Caco-2 (cell line): ENCODE results near the gene LIPT1. TPM values are rescaled to one million over a fixed set of nuclear protein-coding genes. Genes with fewer than 3 reads are reported as not detected.

Experiments used
- BruUV-seq: library from RNA; stranded (reverse); fragments of 400-500 nt; replicated peaks from 2 replicates; lab custom pipeline; 2021; lab: Mats Ljungman, UMichigan
- CTCF ChIA-PET: fragments of 300-600 bp; sonication (Branson Sonifier 250); formaldehyde crosslinking; loops from one replicate; lab custom pipeline; 2022; ENCODE audit warnings: antibody characterized with exemption; lab: Charles Lee
- POLR2A ChIA-PET: fragments of 300-600 bp; sonication (Branson Sonifier 250); formaldehyde crosslinking; loops from one replicate; lab custom pipeline; 2022; ENCODE audit warnings: antibody characterized with exemption; lab: Charles Lee
- DNase-seq, 2 experiments: peaks; one replicate each; pipeline versions ENCODE4 v3.0.0 to v3.0.0-alpha.2; 2020 to 2022
- H3K27me3 ChIP-seq: replicated peaks from 2 replicates; pipeline ENCODE4 v1.6.0; 2011; ENCODE audit warnings: low read length; ENCODE audit not compliant: control insufficient read depth, insufficient read depth
- H3K36me3 ChIP-seq: 2 replicates; pipeline ENCODE4 v1.5.1; 2011; ENCODE audit warnings: low read length; ENCODE audit not compliant: control insufficient read depth, insufficient read depth
- H3K4me1 ChIP-seq: fragments of 250-450 bp; sonication (Bioruptor Pico); 2 replicates; pipeline ENCODE4 v1.5.1; 2020; ENCODE audit warnings: mild to moderate bottlenecking
- H3K4me3 ChIP-seq: 2 replicates; pipeline ENCODE4 v1.5.1; 2011; ENCODE audit warnings: low read depth, mild to moderate bottlenecking, control low read depth, low read length
- H3K9me3 ChIP-seq: fragments of 250-450 bp; sonication (Bioruptor Pico); 2 replicates; pipeline ENCODE4 v1.5.1; 2020; ENCODE audit warnings: mild to moderate bottlenecking, moderate library complexity
- H3K27ac Mint-ChIP-seq: one replicate; pipeline ENCODE4 v1.8.0; 2022; ENCODE audit warnings: mixed read lengths; ENCODE audit not compliant: unreplicated experiment
- H3K27me3 Mint-ChIP-seq: one replicate; pipeline ENCODE4 v1.8.0; 2022; ENCODE audit warnings: mixed read lengths; ENCODE audit not compliant: insufficient read depth, unreplicated experiment
- H3K36me3 Mint-ChIP-seq: one replicate; pipeline ENCODE4 v1.8.0; 2022; ENCODE audit warnings: mild to moderate bottlenecking, mixed read lengths; ENCODE audit not compliant: insufficient read depth, unreplicated experiment
- H3K4me1 Mint-ChIP-seq: one replicate; pipeline ENCODE4 v1.8.0; 2022; ENCODE audit warnings: low read depth, mixed read lengths; ENCODE audit not compliant: unreplicated experiment
- H3K4me3 Mint-ChIP-seq: one replicate; pipeline ENCODE4 v1.8.0; 2022; ENCODE audit warnings: mild to moderate bottlenecking, moderate library complexity, mixed read lengths; ENCODE audit not compliant: unreplicated experiment
- H3K9me3 Mint-ChIP-seq: one replicate; pipeline ENCODE4 v1.8.0; 2022; ENCODE audit warnings: mixed read lengths; ENCODE audit not compliant: unreplicated experiment
- intact Hi-C: fragments of 100-400 bp; cut with micrococcal nuclease; formaldehyde crosslinking; loops from one replicate; pipeline ENCODE4 v1.10.0; 2022; ENCODE audit not compliant: unreplicated experiment
- total RNA-seq: library from RNA; stranded (reverse); gene quantifications from 2 replicates; pipeline ENCODE4 v1.2.3, GENCODE V29; 2022
- TF ChIP-seq, protein P1 (sequence below), 2 experiments: fragments of 200-600 bp in 1 of 2; IDR thresholded peaks; 1 replicate in 1 of 2; 2 replicates in 1 of 2; pipeline versions ENCODE4 v1.5.1 to v1.8.0; 2011 to 2022; ENCODE audit warnings: antibody characterized with exemption in 1 of 2, control low read depth in 1 of 2, inconsistent platforms in 1 of 2, low read depth in 1 of 2, low read length in 1 of 2, mild to moderate bottlenecking in 1 of 2, moderate library complexity in 1 of 2; ENCODE audit not compliant: insufficient read depth in 1 of 2, severe bottlenecking in 1 of 2, unreplicated experiment in 1 of 2

LIPT1 gene
- total RNA-seq, 1 experiment from 2014 or later = 9.4 TPM

DNA sequence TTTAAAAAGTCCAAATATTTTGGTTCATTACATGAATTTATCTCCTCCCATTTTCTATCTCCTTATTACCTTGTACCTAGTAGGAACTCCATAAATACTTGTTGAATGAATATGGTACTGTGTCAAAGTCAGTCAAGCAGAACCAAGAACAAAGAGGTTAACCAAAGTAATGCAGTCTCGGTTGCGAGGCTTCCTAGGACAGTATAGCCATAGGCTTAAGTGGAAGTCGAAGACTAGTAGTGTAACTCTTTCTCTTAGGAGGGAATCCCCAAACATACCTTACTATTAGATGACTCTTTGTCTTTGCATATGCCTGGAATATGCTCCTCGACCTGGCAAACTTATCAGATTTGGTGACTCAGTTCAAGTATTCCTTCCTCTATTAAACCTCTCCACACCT lies 4.8 kb downstream of the LIPT1 start:
- Histone ChIP-seq H3K4me3 (no peak overlapping the region), H3K36me3 (no peaks in the 10 kb centered on the region), H3K27me3 (no peaks in the 10 kb centered on the region), H3K4me1 (no peaks in the 10 kb centered on the region; the same call in 1 of the 2 replicates), H3K9me3 (no peaks in the 10 kb centered on the region)
- Mint-ChIP-seq H3K27me3 (no peaks in the 10 kb centered on the region), H3K36me3 (peaks cover 12% of the 10 kb centered on the region), H3K9me3 (no peaks in the 10 kb centered on the region), H3K27ac (no peak overlapping the region), H3K4me3 (no peak overlapping the region), H3K4me1 (peaks cover 7% of the 10 kb centered on the region)
- TF ChIP-seq, protein P1, sequence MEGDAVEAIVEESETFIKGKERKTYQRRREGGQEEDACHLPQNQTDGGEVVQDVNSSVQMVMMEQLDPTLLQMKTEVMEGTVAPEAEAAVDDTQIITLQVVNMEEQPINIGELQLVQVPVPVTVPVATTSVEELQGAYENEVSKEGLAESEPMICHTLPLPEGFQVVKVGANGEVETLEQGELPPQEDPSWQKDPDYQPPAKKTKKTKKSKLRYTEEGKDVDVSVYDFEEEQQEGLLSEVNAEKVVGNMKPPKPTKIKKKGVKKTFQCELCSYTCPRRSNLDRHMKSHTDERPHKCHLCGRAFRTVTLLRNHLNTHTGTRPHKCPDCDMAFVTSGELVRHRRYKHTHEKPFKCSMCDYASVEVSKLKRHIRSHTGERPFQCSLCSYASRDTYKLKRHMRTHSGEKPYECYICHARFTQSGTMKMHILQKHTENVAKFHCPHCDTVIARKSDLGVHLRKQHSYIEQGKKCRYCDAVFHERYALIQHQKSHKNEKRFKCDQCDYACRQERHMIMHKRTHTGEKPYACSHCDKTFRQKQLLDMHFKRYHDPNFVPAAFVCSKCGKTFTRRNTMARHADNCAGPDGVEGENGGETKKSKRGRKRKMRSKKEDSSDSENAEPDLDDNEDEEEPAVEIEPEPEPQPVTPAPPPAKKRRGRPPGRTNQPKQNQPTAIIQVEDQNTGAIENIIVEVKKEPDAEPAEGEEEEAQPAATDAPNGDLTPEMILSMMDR (IDR thresholded peaks at IDR 0.05; ENCODE audit: insufficient read depth in 1 of 2, low read depth in 1 of 2, low read length in 1 of 2, severe bottlenecking in 1 of 2, unreplicated experiment in 1 of 2) = no peak
- ChIA-PET POLR2A (no interaction called here), CTCF (interaction anchor here (0.6 kb wide), 1 partner anchor 972 kb away, joined by 5 read pairs; no protein-coding TSS in a partner anchor)
- intact Hi-C loops = no loop called here
- no peak for DNase-seq
- no TSS peak for BruUV-seq

DNA sequence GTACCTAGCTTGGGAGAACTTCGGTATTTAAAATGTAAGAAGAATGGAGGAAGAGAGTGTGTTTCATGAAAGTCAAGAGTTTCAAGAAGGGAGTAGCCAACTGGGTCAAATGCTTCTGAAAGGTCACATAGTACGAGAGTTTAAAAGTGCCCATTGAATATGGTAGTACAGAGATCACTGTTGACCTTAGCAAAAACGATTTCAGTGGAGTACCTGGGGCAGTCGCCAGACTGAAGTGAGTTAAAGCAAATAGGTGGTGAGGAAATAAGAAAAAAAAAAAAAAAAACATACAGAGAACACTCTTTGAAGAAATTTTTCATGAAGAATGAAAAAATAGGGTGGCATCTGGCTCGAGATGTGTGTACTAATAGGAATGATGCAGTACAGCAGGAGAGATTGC lies 11.5 kb downstream of the LIPT1 start:
- H3K4me1 ChIP-seq = no peaks in the 10 kb centered on the region
- Mint-ChIP-seq H3K27ac (no peak overlapping the region), H3K27me3 (no peaks in the 10 kb centered on the region), H3K4me3 (no peak overlapping the region), H3K36me3 (peaks cover 43% of the 10 kb centered on the region), H3K4me1 (no peaks in the 10 kb centered on the region), H3K9me3 (no peaks in the 10 kb centered on the region)
- no peaks in the 10 kb centered on the region for H3K27me3 ChIP-seq
- no peaks in the 10 kb centered on the region; the same call in 1 of the 2 replicates for H3K36me3 ChIP-seq
- TF ChIP-seq, protein P1 (IDR thresholded peaks at IDR 0.05; ENCODE audit: insufficient read depth in 1 of 2, low read depth in 1 of 2, low read length in 1 of 2, severe bottlenecking in 1 of 2, unreplicated experiment in 1 of 2) = no peak
- H3K4me3 ChIP-seq = no peak overlapping the region
- no TSS peak for BruUV-seq
- no peak for DNase-seq
- CTCF ChIA-PET = no interaction called here
- intact Hi-C loops = no loop called here
- POLR2A ChIA-PET = no interaction called here
- H3K9me3 ChIP-seq = no peaks in the 10 kb centered on the region

DNA sequence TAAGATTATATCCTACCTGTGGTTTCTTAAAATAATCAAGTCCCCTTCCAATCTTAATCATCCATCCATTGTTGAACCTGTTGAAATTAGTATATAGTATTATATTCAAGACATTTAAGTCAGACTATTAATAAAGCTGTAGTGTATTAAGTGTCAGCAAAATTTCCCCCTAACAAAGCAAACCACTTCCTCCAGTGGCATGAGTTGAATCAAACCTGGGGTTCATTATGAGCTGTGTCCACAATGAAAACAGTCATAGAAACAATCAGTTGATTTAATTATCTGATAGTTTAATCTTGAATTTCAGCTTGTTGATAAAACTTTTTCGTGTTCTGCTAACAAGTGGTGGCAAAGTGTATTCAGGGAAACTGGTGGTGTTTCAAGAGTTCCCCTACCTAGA lies 14.8 kb downstream of the LIPT1 start:
- Histone ChIP-seq H3K4me3 (no peak overlapping the region), H3K36me3 (peaks cover 1% of the 10 kb centered on the region; the same call in 1 of the 2 replicates), H3K27me3 (no peaks in the 10 kb centered on the region), H3K9me3 (no peaks in the 10 kb centered on the region), H3K4me1 (no peaks in the 10 kb centered on the region)
- Mint-ChIP-seq H3K4me1 (no peaks in the 10 kb centered on the region), H3K4me3 (no peak overlapping the region), H3K27ac (no peak overlapping the region), H3K36me3 (peaks cover 48% of the 10 kb centered on the region), H3K9me3 (no peaks in the 10 kb centered on the region), H3K27me3 (no peaks in the 10 kb centered on the region)
- DNase-seq = no peak
- POLR2A ChIA-PET = interaction anchor here (1.1 kb wide), 1 partner anchor 9 kb away, joined by 3 read pairs; no protein-coding TSS in a partner anchor
- TF ChIP-seq, protein P1 (IDR thresholded peaks at IDR 0.05; ENCODE audit: insufficient read depth in 1 of 2, low read depth in 1 of 2, low read length in 1 of 2, severe bottlenecking in 1 of 2, unreplicated experiment in 1 of 2) = no peak
- CTCF ChIA-PET = no interaction called here
- no TSS peak for BruUV-seq
- intact Hi-C loops = no loop called here
